COR-L47 (cell line): ENCODE measurements around the gene DHX15.

Source experiments
- DNase-seq: peaks from one replicate; lab custom pipeline; 2025; lab: John Stamatoyannopoulos, UW

Gene DHX15

DNA sequence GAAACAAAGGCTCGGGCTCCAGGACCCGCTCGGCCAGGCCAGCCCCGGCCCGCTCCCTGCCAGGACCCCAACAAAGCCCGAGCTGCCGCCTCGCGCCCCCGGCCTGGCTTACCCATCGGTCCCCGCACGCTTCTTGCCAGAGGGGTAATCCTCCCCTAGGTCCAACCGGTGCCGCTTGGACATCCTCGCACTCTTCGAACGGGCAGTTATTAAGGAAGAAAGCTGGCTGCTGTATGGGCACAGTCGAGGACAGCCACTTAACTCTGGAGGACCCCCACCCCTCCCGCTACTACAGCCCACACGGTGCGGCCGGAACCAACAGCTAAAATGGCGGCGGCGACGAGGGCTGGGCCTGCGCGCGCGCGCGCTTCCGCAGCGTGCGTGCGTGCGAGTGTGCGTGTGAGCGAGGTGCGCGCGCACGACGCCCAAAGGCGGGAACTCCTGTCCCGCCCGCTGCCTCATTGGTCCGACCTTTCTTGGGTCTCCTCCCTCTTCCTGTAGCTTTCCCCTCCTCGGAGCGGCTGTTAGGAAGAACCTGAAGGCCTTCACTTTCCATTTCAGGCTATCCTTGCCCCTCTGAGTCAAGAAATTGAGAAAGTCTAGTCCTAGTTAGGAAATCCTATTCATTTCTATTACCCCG, at the start of gene DHX15:
DHX15 (minus strand) TSS at position 344 of the 640 bp plus-strand sequence; CDS start at position 183, 161 bp downstream.
- DNase-seq, result peak; percentile 95

DNA sequence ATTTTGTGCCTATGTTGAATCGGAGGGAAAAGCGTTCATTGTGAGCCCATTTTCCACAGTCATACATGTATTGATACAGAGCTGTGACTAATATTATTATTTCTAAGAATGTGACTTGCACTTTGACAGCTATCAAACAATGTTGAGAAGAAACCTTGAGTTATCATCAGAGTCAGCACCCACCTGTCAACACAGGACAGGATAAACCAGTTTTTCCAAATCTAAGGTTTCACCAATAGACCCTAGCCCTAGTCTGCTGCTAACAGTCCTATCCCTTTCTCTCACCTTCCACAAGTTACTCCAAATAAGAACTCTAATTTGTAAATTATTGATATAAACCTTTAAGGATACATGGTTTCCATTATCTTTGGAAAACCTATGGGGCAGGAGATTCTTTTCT, 47.7 kb upstream of the DHX15 start:
- DNase-seq, result no peak

DNA sequence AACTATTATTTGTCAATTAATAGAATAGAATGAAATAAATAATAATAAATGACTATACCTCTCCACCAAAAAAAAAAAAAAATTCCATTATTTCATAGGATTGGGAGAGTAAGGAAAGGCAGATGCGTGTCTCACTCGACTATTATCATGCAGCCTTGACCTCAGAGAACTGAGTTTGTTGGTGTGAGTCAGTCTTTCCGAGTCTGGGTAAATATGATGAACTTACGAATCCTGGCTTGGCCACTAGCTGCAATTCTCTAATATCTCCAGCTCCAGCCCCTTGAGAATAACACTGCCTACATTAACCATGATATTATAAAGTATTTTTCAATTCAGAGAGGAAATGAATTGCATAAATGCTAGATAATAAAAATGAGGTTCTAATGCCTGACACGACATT, 46.6 kb upstream of the DHX15 start:
- DNase-seq, result no peak

GRCh38 chr4:24625091-24625490, 40.7 kb upstream of the DHX15 start:
- no peak for DNase-seq

GRCh38 chr4:24624381-24624780, 40.0 kb upstream of the DHX15 start:
- DNase-seq, result no peak

GRCh38 chr4:24622146-24622834, 37.9 kb upstream of the DHX15 start:
- no peak for DNase-seq

DNA sequence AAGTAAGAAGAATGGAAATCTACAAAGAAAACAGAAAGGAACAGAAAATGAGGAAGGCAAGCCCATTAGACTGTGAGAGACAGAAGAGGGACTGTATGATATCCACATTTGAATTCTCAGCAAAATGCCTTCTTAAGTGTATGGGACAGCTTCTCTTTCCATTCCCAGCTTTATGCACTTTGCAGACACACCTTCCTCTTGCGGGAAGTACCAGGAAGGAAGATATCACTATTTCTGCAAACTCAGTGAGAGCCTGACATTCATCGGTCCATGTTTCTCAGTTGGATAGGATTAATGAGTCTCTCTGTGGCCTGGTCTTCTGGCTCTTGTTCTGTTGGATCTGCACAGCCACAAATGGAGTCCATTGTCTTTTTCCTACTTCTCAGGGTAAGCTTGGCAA, 31.6 kb upstream of the DHX15 start:
- DNase-seq, result no peak

DNA sequence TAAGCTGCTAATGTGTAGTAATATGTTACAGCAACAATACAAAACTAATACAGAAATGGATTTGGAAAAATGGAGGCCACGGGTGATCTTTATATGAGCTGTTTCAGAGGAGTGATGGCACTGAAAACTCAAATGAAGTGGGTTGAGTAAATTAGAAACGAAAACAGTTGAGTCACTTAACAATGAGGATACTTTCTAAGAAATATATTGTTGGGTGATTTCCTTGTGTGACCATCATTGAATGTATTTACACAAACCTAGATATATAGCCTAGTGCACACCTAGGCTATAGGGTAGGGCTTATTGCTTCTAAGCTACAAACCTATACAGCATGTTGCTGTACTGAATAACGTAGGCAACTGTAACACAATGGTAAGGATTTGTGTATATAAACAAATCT, 30.5 kb upstream of the DHX15 start:
- no peak for DNase-seq

DNA sequence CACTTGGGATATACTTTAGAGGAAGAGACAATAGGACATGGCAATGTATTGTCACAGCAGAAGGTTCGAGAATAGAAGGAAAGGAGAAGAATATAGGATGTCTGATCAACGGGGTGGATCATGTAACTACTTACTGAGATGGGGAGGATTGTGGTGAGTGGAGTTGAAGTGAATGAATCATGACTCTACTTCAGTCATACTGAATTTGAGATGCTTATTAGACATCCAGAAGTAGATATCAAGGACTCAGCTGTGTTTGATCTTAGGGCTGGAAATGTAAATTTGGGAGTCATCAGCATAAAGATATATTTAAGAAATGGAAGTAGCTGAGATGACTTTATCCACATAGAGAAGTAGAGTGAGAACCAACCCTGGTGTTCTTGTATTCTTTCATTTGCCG, 29.1 kb upstream of the DHX15 start:
- DNase-seq, result no peak

DNA sequence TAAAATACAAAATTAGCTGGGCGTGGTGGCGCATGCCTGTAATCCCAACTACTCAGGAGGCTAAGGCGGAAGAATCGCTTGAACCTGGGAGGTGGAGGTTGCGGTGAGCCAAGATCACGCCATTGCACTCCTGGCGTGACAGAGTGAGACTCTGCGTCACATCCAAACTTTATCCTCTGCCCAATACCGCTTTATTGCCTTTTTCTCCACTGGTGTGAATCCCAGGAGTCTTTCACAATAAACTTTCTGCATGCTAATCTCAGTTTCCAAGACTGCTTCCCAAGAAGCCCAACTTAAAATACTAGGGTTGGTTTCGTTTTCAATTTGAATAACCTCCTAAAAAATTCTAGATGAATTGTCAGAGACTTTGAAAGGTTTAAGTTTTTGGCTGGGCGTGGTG, 27.2 kb upstream of the DHX15 start:
- no peak for DNase-seq

- DNase-seq, result no peak
Observed at GRCh38 chr4:24607334-24607733, 23.0 kb upstream of the DHX15 start.

DNA sequence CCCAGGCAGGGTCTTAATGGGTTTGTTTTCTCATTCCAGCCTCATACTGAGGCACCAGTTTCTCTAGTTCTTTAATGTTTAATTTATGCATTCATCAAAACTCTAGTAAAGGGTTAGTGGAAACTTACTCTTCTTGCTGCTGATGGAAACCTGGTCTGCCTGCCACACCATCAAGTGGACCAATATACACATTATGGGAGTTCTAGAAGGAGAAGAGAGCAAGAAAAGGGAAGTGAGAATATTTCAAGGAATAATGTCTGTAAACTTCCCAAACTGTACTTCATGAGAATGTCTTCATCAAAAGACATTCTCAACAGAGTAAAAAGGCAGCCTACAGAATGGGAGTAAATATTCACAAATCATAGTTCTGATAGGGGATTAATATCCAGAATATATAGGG, 20.9 kb upstream of the DHX15 start:
- DNase-seq, result no peak

GRCh38 chr4:24604558-24605214, 20.3 kb upstream of the DHX15 start:
- no peak for DNase-seq

- DNase-seq, result no peak
Observed at GRCh38 chr4:24603343-24603742, 19.0 kb upstream of the DHX15 start.

GRCh38 chr4:24601121-24601520, 16.8 kb upstream of the DHX15 start:
- no peak for DNase-seq

GRCh38 chr4:24599275-24599674, 14.9 kb upstream of the DHX15 start:
- DNase-seq, result no peak

DNA sequence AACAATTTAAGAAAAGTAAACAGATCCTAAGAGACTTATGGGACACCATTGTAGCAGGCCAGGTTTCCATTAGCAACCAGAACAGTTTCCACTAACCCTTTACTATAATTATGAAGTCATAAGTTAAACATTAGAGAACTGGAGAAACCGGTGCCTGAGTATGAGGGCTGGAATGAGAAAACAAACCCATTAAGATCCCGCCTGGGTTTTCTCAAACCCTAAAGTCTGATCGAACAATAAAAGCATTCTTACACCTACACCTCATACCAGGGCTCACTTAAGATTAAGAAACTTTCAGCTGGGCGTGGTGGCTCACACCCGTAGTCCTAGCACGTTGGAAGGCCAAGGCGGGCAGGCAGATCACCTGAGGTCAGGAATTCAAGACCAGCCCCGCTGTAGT, 13.7 kb upstream of the DHX15 start:
- DNase-seq, result no peak

GRCh38 chr4:24595659-24596058, 11.3 kb upstream of the DHX15 start:
- DNase-seq, result no peak

DNA sequence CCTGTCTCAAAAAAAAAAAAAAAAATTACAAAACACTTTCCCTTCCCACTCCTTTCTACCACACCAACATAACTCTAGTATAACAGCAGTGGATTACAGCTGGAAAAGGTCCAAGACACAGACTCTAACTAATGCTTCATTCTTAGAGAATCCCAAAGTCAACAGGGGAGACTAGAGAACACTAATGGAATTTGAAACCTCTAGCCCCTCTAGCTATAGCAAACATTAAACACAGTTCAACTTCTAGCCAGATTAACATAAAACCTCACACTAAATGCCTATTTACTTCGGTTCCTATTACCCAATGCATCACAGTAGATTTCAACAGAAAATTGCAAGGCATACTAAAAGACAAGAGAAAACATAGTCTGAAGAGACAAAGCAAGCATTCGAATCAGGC, 10.5 kb upstream of the DHX15 start:
- no peak for DNase-seq

GRCh38 chr4:24589448-24589847, 5.1 kb upstream of the DHX15 start:
- no peak for DNase-seq

- DNase-seq, result no peak
Observed at GRCh38 chr4:24588216-24588954, 4.0 kb upstream of the DHX15 start.

DNA sequence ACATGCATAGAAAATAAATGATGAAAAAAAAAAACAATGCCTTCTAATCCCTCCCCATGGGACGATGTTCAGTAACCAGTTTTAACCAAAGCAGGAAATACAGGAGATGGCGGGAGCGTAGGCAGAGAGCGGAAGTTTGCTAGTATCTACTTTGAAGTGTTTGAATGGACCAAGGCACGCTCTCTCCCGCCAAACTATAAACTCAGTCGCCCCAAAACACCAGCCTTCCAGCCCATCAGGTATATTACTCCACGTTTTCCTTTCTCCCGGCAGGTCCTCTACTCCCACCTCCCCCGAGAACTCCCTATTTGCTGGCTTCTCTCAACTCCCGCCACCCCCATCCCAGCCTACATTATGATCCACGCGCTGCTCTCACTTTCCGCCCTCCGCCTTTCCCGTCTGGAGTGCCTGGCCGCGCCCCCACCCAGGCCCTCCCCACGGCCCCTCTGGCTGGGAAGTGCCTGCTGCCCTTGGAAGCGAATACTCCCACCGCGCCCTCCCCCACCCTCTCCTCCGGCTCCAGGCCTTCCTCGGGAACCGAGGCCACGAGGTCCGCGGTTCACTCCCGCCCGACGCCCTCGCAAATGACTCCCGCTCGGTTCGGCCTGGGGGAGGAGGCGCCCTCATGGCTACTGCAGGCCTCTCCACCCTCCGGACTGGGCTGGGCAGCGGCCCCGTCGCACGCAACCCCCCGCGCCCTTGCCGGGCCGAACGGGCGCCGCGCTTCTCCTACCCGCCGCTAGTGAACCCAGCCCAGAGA, 723 bp downstream of the DHX15 start:
- DNase-seq, result peak; percentile 76
